Measurements from ENCODE around the gene PPT1. TPM values are rescaled to one million over a fixed set of nuclear protein-coding genes. Genes with fewer than 3 reads are reported as not detected.

The PPT1 gene
- total and polyA plus RNA-seq, 12 donors = 31.5 to 71.3 (median 37.1) TPM

DNA sequence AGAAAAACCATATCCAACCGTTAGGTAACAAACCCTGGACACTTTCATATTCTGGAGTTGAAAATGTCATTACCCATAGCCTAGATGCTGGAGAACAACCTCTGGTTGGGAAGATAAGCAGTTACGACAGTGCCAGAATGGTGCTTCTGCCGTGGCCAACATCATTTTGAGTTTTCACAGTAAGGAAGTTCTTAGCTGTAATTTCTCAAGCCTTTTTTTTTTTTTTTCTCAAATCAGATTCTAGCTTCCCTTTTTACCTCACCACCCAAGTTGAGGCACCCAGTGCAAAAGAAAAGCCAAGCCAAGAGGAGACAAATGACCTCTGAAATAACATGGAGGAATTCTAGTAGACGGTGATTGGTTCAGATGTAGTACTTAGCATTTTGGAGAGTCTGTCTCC lies 21.8 kb downstream of the PPT1 start:
- 88 to 93% methylated on average over 4 of the region's 4 CpGs for WGBS, 2 donors
- H3K4me1 ChIP-seq = peaks cover 0 to 68% (median 0%) of the 10 kb centered on the region in 9 donors
- ATAC-seq = no peak
- intact Hi-C loops (cut with DNase I) = no loop called here
- no peak for DNase-seq
- no peaks in the 10 kb centered on the region for H3K27me3 ChIP-seq
- no peak for TF ChIP-seq CTCF (IDR thresholded peaks at IDR 0.05)
- no peaks in the 10 kb centered on the region for H3K9me3 ChIP-seq
- H3K4me3 ChIP-seq = no peak overlapping the region
- peaks cover 0 to 100% (median 74%) of the 10 kb centered on the region in 9 donors for H3K36me3 ChIP-seq
- peak overlapping the region in 2 of 10 donors; percentile 26 to 62 for H3K27ac ChIP-seq

DNA sequence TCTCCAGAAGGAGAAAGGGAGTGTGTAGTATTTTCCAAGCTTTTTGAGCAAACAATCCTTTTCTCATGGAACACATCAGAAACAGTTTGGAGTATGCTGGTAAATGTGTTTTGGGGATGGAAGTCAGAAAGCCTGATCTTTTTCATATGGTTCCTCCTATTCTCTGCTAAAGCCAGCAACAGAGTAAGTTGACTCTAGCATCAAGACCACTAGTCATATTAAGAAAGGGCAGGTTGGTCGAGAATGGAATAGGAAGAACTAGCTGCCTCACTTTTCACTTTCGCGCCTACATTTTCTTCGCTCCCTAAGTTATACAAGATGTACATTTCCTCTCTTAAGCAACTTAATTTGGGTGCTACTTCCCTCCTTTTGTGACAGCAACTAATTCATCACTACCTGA lies 24.0 kb downstream of the PPT1 start:
- intact Hi-C loops (cut with DNase I) = no loop called here
- H3K9me3 ChIP-seq = no peaks in the 10 kb centered on the region
- H3K36me3 ChIP-seq = peaks cover 0 to 100% (median 83%) of the 10 kb centered on the region in 9 donors
- no peak for DNase-seq
- no peak for TF ChIP-seq CTCF (IDR thresholded peaks at IDR 0.05)
- H3K27ac ChIP-seq = no peak overlapping the region
- ATAC-seq = no peak
- no peak overlapping the region for H3K4me3 ChIP-seq
- WGBS, 2 donors = 92 to 93% methylated on average over 4 of the region's 4 CpGs
- H3K27me3 ChIP-seq = no peaks in the 10 kb centered on the region
- H3K4me1 ChIP-seq = peaks cover 0 to 47% (median 0%) of the 10 kb centered on the region in 9 donors

DNA sequence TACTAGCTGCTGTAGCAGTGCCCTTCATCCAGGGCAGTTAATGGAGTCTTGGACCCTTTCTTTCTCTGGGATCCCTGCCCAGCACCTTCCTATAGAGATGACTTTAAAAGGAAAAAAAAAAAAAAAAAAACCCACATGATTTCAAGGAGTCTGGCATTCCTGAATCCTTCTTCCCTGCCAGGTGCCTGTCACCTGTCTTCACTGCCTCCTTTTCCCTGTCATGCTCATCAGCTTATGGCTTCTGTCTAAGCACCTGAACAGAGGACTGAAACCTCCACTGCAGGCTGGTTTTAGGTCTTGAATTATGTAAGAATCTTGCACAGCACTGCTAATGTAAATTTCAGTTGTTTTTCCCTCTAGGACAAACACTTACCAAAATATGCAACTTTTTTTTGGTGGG lies 24.9 kb downstream of the PPT1 start:
- H3K27ac ChIP-seq = no peak overlapping the region

DNA sequence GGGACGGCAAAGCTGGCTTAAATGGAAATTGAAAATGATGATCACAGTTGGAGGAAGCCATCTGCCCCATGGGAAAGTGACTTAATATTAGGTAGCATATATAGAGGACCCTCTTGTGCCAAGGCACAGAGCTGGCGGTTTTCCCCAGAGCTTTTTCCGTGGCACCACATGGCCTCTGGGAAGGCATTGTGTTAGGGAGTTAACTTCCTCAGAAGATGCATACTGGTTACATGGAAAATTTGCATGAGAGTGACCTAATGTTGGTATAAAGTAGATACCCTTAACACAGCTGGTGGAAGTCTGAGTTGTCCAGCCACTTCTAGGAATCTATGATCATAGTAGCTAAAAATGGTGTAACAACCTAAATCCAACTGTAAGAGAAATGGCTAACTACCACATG lies 29.2 kb downstream of the PPT1 start:
- peak in 1 of 8 donors; percentile 21 for ATAC-seq
- peaks cover 0 to 53% (median 0%) of the 10 kb centered on the region in 9 donors for H3K4me1 ChIP-seq

More for the DNA sequence above, 24.9 kb downstream of the PPT1 start:
- Histone ChIP-seq H3K27me3 (no peaks in the 10 kb centered on the region), H3K9me3 (no peaks in the 10 kb centered on the region), H3K4me1 (peaks cover 0 to 47% (median 0%) of the 10 kb centered on the region in 9 donors), H3K36me3 (peaks cover 2 to 100% (median 81%) of the 10 kb centered on the region in 9 donors), H3K4me3 (no peak overlapping the region)
- ATAC-seq = no peak
- intact Hi-C loops (cut with DNase I) = no loop called here
- no peak for DNase-seq
- TF ChIP-seq CTCF (IDR thresholded peaks at IDR 0.05) = no peak

More for the DNA sequence above, 29.2 kb downstream of the PPT1 start:
- Histone ChIP-seq H3K4me3 (no peak overlapping the region), H3K27me3 (no peaks in the 10 kb centered on the region), H3K27ac (no peak overlapping the region), H3K9me3 (no peaks in the 10 kb centered on the region), H3K36me3 (peaks cover 8 to 100% (median 93%) of the 10 kb centered on the region in 9 donors)
- no peak for TF ChIP-seq CTCF (IDR thresholded peaks at IDR 0.05)
- no peak for DNase-seq
- intact Hi-C loops (cut with DNase I) = no loop called here
- 59 to 71% methylated on average over 3 of the region's 3 CpGs for WGBS, 2 donors
